ENCODE data around the gene CLK2. TPM values are rescaled to one million over a fixed set of nuclear protein-coding genes. Genes with fewer than 3 reads are reported as not detected.

The CLK2 gene
- total and polyA plus RNA-seq, 2 of the 13 experiments (the other 11 are each of a cell fraction or from before 2014, with no cell fraction given), result 20.1 to 73.5 TPM

- peak; percentile 91 for TF ChIP-seq MEIS2 (CRISPR knock-in tag; IDR thresholded peaks at IDR 0.05)
- TF ChIP-seq ZNF547 (CRISPR knock-in tag; IDR thresholded peaks at IDR 0.05), result peak; percentile 64; the same call in 1 of the 2 replicates
- TF ChIP-seq MXD1 (CRISPR knock-in tag; IDR thresholded peaks at IDR 0.05), result peak; percentile 75
- TF ChIP-seq ZBTB26 (CRISPR knock-in tag; IDR thresholded peaks at IDR 0.05; ENCODE audit: borderline replicate concordance), result peak; percentile 84
- peak; percentile 69 for TF ChIP-seq ATF2 (CRISPR knock-in tag; IDR thresholded peaks at IDR 0.05)
- peak; percentile 90 for TF ChIP-seq NFAT5 (CRISPR knock-in tag; IDR thresholded peaks at IDR 0.05)
- peak; percentile 86 for TF ChIP-seq ZNF761 (CRISPR knock-in tag; conservative IDR thresholded peaks at IDR 0.05)
- TF ChIP-seq ZEB1 (IDR thresholded peaks at IDR 0.05; ENCODE audit: insufficient replicate concordance, low read depth), result peak; percentile 66
- TF ChIP-seq NFE2 (CRISPR knock-in tag; IDR thresholded peaks at IDR 0.05), result no peak
- TF ChIP-seq TBL1XR1 (IDR thresholded peaks at IDR 0.05; ENCODE audit: borderline replicate concordance, low read length, partially characterized antibody), result no peak
- no peak for TF ChIP-seq KDM5A (IDR thresholded peaks at IDR 0.05; ENCODE audit: borderline replicate concordance, low read length)
- TF ChIP-seq DNMT1 (CRISPR knock-in tag; IDR thresholded peaks at IDR 0.05), result no peak
- TF ChIP-seq PBX2 (CRISPR knock-in tag; IDR thresholded peaks at IDR 0.05), result no peak
- TF ChIP-seq ZNF678 (CRISPR knock-in tag; IDR thresholded peaks at IDR 0.05), result peak; percentile 85; the same call in 1 of the 2 replicates
- no peak for TF ChIP-seq SMC3 (IDR thresholded peaks at IDR 0.05; ENCODE audit: low read length)
- no peak for TF ChIP-seq FOXP1 (IDR thresholded peaks at IDR 0.05)
- TF ChIP-seq FOXP1 (CRISPR knock-in tag; IDR thresholded peaks at IDR 0.05), result peak; percentile 32; the same call in 1 of the 2 replicates
- no peak for TF ChIP-seq RFXANK (CRISPR knock-in tag; IDR thresholded peaks at IDR 0.05)
- no peak for TF ChIP-seq CAMTA2 (CRISPR knock-in tag; IDR thresholded peaks at IDR 0.05; ENCODE audit: borderline replicate concordance)
Observed at GRCh38 chr1:155300553-155301329, 27.4 kb upstream of the CLK2 start (continued).

All from HepG2 (cell line).